K562 (cell line): ENCODE results near the gene VWA8. TPM values are rescaled to one million over a fixed set of nuclear protein-coding genes. Genes with fewer than 3 reads are reported as not detected.

Source experiments
- ATAC-seq: fragments of 200-7000 bp; cut with Tn5 transposase; 3 replicates; pipeline ENCODE4 v1.9.1; 2020; ENCODE audit warnings: moderate library complexity
- BruUV-seq: library from RNA; stranded (reverse); fragments of 400-500 nt; replicated peaks from 2 replicates; lab custom pipeline; 2021; lab: Mats Ljungman, UMichigan
- CTCF ChIA-PET: fragments of 300-600 bp; formaldehyde crosslinking; extraction: SDS; loops from one replicate; lab custom pipeline; 2021; ENCODE audit warnings: low intra/inter-chr PET ratio; lab: Yijun Ruan, JAX
- POLR2A ChIA-PET: fragments of 300-600, 350-650 bp; sonication (Branson Sonifier 250); formaldehyde crosslinking; extraction: SDS; loops from one replicate; lab custom pipeline; 2021; ENCODE audit warnings: antibody characterized with exemption, inconsistent platforms; lab: Yijun Ruan, JAX
- DNase-seq, 4 experiments: peaks; one replicate each; pipeline versions ENCODE4 v3.0.0 to v3.0.0-alpha.2; 2011 to 2018; ENCODE audit warnings: low spot score in 3 of 4, mixed read lengths in 3 of 4; ENCODE audit errors: extremely low read depth in 1 of 4
- FAIRE-seq: peaks from 2 replicates; lab custom pipeline; 2011; peaks lifted over from hg19 to GRCh38; lab: Jason Lieb, UNC
- H2AFZ ChIP-seq: 2 replicates; pipeline ENCODE4 v1.6.0; 2011; ENCODE audit warnings: low read depth, low read length, control low read depth, inconsistent platforms
- H3K27ac ChIP-seq: fragments of 200-600 bp; 3 replicates; pipeline ENCODE4 v1.8.0; 2011; ENCODE audit warnings: low read depth, mild to moderate bottlenecking, control low read depth, inconsistent platforms, low read length, moderate library complexity, mixed read lengths; ENCODE audit errors: extremely low read depth
- H3K27me3 ChIP-seq, 2 experiments: fragments of 300-600 bp in 1 of 2; 2 replicates in 1 of 2; 3 replicates in 1 of 2; pipeline versions ENCODE4 v1.6.0 to v1.8.0; 2011; ENCODE audit warnings: inconsistent platforms in 2 of 2, low read length in 2 of 2, mild to moderate bottlenecking in 1 of 2, mixed read lengths in 1 of 2, moderate library complexity in 1 of 2; ENCODE audit not compliant: control insufficient read depth in 2 of 2, insufficient read depth in 2 of 2
- H3K36me3 ChIP-seq: fragments of 300-600 bp; 3 replicates; pipeline ENCODE4 v1.8.0; 2011; ENCODE audit warnings: mild to moderate bottlenecking, low read length, inconsistent platforms; ENCODE audit not compliant: control insufficient read depth, insufficient read depth
- H3K4me1 ChIP-seq, 2 experiments: fragments of 200-600 bp in 1 of 2; replicated peaks in 1 of 2; 2 replicates in 1 of 2; 3 replicates in 1 of 2; pipeline versions ENCODE4 v1.5.1 to v1.8.0; 2011; ENCODE audit warnings: inconsistent platforms in 2 of 2, low read length in 2 of 2, mild to moderate bottlenecking in 1 of 2, mixed read lengths in 1 of 2, moderate library complexity in 1 of 2; ENCODE audit not compliant: control insufficient read depth in 2 of 2, insufficient read depth in 2 of 2
- H3K4me2 ChIP-seq: 2 replicates; pipeline ENCODE4 v1.6.1; 2011; ENCODE audit warnings: low read length, control low read depth, inconsistent platforms, mixed read lengths; ENCODE audit not compliant: insufficient read depth
- H3K4me3 ChIP-seq: fragments of 200-600 bp; sonication (generic), shearing (Covaris generic); 2 replicates; pipeline ENCODE4 v1.5.1; 2016; ENCODE audit warnings: control low read depth, inconsistent platforms
- H3K79me2 ChIP-seq: fragments of 200-600 bp; 3 replicates; pipeline ENCODE4 v1.8.0; 2011; ENCODE audit warnings: low read length, inconsistent platforms; ENCODE audit not compliant: control insufficient read depth, insufficient read depth
- H3K9ac ChIP-seq, 2 experiments: 2 replicates each; pipeline versions ENCODE4 v1.6.0 to v1.6.1; 2011; ENCODE audit warnings: low read depth in 2 of 2, low read length in 2 of 2, control low read depth in 1 of 2, inconsistent platforms in 1 of 2, mild to moderate bottlenecking in 1 of 2, mixed read lengths in 1 of 2; ENCODE audit not compliant: insufficient read depth in 1 of 2
- H3K9me1 ChIP-seq: one replicate; pipeline ENCODE4 v1.6.0; 2011; ENCODE audit warnings: inconsistent platforms, mild to moderate bottlenecking, low read length, moderate library complexity; ENCODE audit not compliant: control insufficient read depth, insufficient read depth
- H3K9me3 ChIP-seq: replicated peaks from 2 replicates; pipeline ENCODE4 v1.5.1; 2011; ENCODE audit warnings: low read depth, low read length, inconsistent platforms; ENCODE audit not compliant: control insufficient read depth, insufficient read depth
- H4K20me1 ChIP-seq: replicated peaks from 2 replicates; pipeline ENCODE4 v1.6.1; 2011; ENCODE audit warnings: low read length, inconsistent platforms, mixed read lengths; ENCODE audit not compliant: control insufficient read depth, insufficient read depth
- CBX1 ChIP-seq: sonication (generic); IDR thresholded peaks from 2 replicates; pipeline ENCODE4 v1.6.1; 2016; ENCODE audit warnings: antibody characterized with exemption, low read depth, mild to moderate bottlenecking
- DIDO1 ChIP-seq: fragments of 450-650 bp; IDR thresholded peaks from 2 replicates; pipeline ENCODE4 v1.6.1; 2016; ENCODE audit warnings: low read depth, missing biosample characterization, missing genetic modification characterization
- FIP1L1 ChIP-seq: fragments of 200-400 bp; formaldehyde crosslinking; IDR thresholded peaks from 2 replicates; pipeline ENCODE4 v1.6.1; 2018; ENCODE audit warnings: mild to moderate bottlenecking, low read depth, low read length; ENCODE audit not compliant: poor library complexity, severe bottlenecking
- KLF10 ChIP-seq: fragments of 250-450 bp; sonication (Bioruptor Pico); IDR thresholded peaks from 2 replicates; pipeline ENCODE4 v1.6.1; 2021; ENCODE audit warnings: matching md5 sums
- MTA1 ChIP-seq: fragments of 450-650 bp; IDR thresholded peaks from 2 replicates; pipeline ENCODE4 v1.6.1; 2017; ENCODE audit warnings: borderline replicate concordance
- NELFE ChIP-seq: IDR thresholded peaks from 2 replicates; pipeline ENCODE4 v1.6.1; 2011; ENCODE audit warnings: mild to moderate bottlenecking; ENCODE audit not compliant: insufficient read depth, insufficient read length
- SIN3A ChIP-seq, 2 experiments: fragments of 150-350 bp in 1 of 2; IDR thresholded peaks; 2 replicates each; pipeline ENCODE4 v1.6.1; 2011 to 2016; ENCODE audit warnings: borderline replicate concordance in 2 of 2, low read depth in 2 of 2, low read length in 2 of 2, mild to moderate bottlenecking in 2 of 2, moderate library complexity in 2 of 2; ENCODE audit not compliant: control insufficient read depth in 1 of 2
- ZBTB7A ChIP-seq: IDR thresholded peaks from 2 replicates; pipeline ENCODE4 v1.6.1; 2011; ENCODE audit warnings: low read depth, mild to moderate bottlenecking, low read length, moderate library complexity, borderline replicate concordance; ENCODE audit not compliant: control insufficient read depth
- ZNF212 ChIP-seq: fragments of 450-650 bp; formaldehyde crosslinking; IDR thresholded peaks from 2 replicates; pipeline ENCODE4 v1.4.0; 2020; ENCODE audit warnings: mild to moderate bottlenecking
- ZNF584 ChIP-seq: fragments of 200-800 bp; sonication (Bioruptor generic); IDR thresholded peaks from 2 replicates; pipeline ENCODE4 v1.6.1; 2016; ENCODE audit warnings: low read depth, mild to moderate bottlenecking, missing genetic modification characterization, missing compliant biosample characterization
- ZNF707 ChIP-seq: fragments of 250-450 bp; sonication (Bioruptor Pico); conservative IDR thresholded peaks from 2 replicates; pipeline ENCODE4 v1.8.0; 2022; ENCODE audit warnings: inconsistent platforms, mild to moderate bottlenecking, moderate library complexity
- ZNF766 ChIP-seq: fragments of 200-800 bp; sonication (Bioruptor generic); conservative IDR thresholded peaks from 2 replicates; pipeline ENCODE4 v1.6.1; 2016; ENCODE audit warnings: missing genetic modification characterization, missing compliant biosample characterization
- WGBS: fragments of 100-300 bp; shearing (Covaris generic); methylation state at CpG from one replicate; pipeline ENCODE4 v1.1.6; 2016; ENCODE audit warnings: low coverage, mixed read lengths; ENCODE audit not compliant: insufficient coverage; ENCODE audit errors: missing lambda C conversion rate; 5-methylcytosine and 5-hydroxymethylcytosine counted together
- in situ Hi-C: fragments of 300-500 bp; cut with MboI; formaldehyde crosslinking; loops from 4 replicates; pipeline ENCODE4 v1.15.0; 2018; ENCODE audit warnings: inconsistent platforms, mixed read lengths
- intact Hi-C: fragments of 100-400 bp; cut with micrococcal nuclease; formaldehyde crosslinking; loops from 2 replicates; pipeline ENCODE4 v1.14.2; 2022
- polyA plus RNA-seq, 8 experiments: library from polyadenylated mRNA; depleted of rRNA in 4 of 8; stranded (reverse) in 5 of 8; unstranded in 3 of 8; fragments of >200 nt; fragmentation: Nextera tagmentation in 2 of 8; fragmentation: Illumina TruSeq in 1 of 8; extraction: Ambion mirVana in 2 of 8; extraction: Trizol in 1 of 8; gene quantifications; 2 replicates each; pipeline versions ENCODE4 v1.2.1 to v1.2.3, GENCODE V29; 2011 to 2014; ENCODE audit warnings: inconsistent platforms in 1 of 8, missing spikeins in 1 of 8
- total RNA-seq, 7 experiments: library from RNA; depleted of rRNA in 6 of 7; stranded (reverse); fragments of >200 nt in 6 of 7; fragmentation: Illumina TruSeq in 2 of 7; extraction: Trizol in 2 of 7; gene quantifications; 2 replicates each; pipeline versions ENCODE4 v1.2.1 to v1.2.3, GENCODE V29; 2011 to 2021; ENCODE audit warnings: low replicate concordance in 1 of 7
- TF ChIP-seq, protein P1 (sequence below): fragments of 250-450 bp; sonication (Bioruptor Pico); IDR thresholded peaks from 2 replicates; pipeline ENCODE4 v1.5.1; 2021; ENCODE audit warnings: mild to moderate bottlenecking
- TF ChIP-seq, protein P2 (sequence below): fragments of 450-650 bp; IDR thresholded peaks from 2 replicates; pipeline ENCODE4 v1.6.1; 2014; ENCODE audit warnings: low read depth, mild to moderate bottlenecking, moderate library complexity, borderline replicate concordance
- TF ChIP-seq, protein P3 (sequence below): fragments of 150-350 bp; conservative IDR thresholded peaks from 2 replicates; pipeline ENCODE4 v1.6.1; 2014; ENCODE audit warnings: low read length

VWA8 gene
- total and polyA plus RNA-seq, 9 of the 15 experiments (the other 6 are each of a cell fraction or from before 2014, with no cell fraction given), result 2.1 to 18.5 (median 13.3) TPM

DNA sequence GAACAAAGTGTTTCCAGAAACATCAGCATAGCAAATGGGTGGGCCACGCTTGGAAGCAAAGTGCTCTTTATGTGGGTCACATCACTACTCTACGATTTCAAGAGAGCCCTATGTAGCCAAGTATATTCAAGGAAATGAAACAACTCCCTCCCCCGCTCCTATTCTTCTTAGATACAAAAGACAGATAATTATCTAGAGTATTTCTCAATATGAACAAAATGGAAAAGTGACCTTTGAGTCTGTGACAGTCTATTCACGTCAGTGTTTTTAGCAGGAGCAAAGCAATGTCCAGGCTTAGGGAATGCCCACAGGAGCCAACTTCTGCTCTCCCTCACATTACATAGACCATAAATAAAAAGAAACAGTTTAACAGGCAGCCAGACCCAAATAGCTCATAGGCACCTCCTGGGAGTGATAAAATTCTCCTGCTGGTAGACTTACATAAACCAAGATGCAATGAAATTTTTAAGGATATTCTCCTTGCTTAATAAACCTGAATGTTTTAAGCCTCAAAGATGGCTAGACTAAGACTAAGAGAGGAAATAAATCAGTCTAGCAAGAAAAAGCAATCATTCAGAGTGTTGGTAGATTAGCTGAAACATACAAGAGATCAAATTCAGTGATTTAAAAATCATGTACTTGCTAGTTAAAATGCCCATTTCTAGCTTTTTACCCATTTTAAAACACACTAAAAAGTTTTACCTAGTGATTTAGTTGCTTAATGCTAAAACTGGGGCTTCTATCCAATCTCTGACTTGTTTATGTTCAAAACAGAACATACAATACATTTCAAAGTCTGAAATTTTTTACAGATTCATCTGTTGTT is 320.7 kb downstream of the VWA8 start:
- FAIRE-seq, result no peak
- Histone ChIP-seq H3K4me2 (no peak overlapping the region), H4K20me1 (no peaks in the 10 kb centered on the region), H2AFZ (no peak overlapping the region), H3K4me3 (no peak overlapping the region), H3K36me3 (no peaks in the 10 kb centered on the region), H3K79me2 (no peaks in the 10 kb centered on the region), H3K27ac (no peak overlapping the region), H3K27me3 (no peaks in the 10 kb centered on the region), H3K9me3 (no peaks in the 10 kb centered on the region), H3K9ac (no peak overlapping the region), H3K9me1 (no peaks in the 10 kb centered on the region), H3K4me1 (no peaks in the 10 kb centered on the region)
- no TSS peak for BruUV-seq
- POLR2A ChIA-PET, result no interaction called here
- DNase-seq, result no peak
- WGBS, result 52% methylated on average over 3 of the region's 4 CpGs
- CTCF ChIA-PET, result no interaction called here
- intact Hi-C loops, result no loop called here
- in situ Hi-C loops, result no loop called here
- ATAC-seq, result no peak
- no peak for TF ChIP-seq ZNF212 (CRISPR knock-in tag)
- TF ChIP-seq ZNF766 (CRISPR knock-in tag), result no peak
- no peak for TF ChIP-seq SIN3A (IDR thresholded peaks at IDR 0.05; ENCODE audit: borderline replicate concordance in 2 of 2, control insufficient read depth in 1 of 2, low read depth in 2 of 2, low read length in 2 of 2)
- TF ChIP-seq MTA1, result no peak
- TF ChIP-seq, protein P1, sequence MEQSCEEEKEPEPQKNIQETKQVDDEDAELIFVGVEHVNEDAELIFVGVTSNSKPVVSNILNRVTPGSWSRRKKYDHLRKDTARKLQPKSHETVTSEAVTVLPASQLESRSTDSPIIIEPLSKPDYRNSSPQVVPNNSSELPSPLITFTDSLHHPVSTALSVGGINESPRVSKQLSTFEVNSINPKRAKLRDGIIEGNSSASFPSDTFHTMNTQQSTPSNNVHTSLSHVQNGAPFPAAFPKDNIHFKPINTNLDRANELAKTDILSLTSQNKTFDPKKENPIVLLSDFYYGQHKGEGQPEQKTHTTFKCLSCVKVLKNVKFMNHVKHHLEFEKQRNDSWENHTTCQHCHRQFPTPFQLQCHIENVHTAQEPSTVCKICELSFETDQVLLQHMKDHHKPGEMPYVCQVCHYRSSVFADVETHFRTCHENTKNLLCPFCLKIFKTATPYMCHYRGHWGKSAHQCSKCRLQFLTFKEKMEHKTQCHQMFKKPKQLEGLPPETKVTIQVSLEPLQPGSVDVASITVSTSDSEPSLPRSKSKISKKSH (CRISPR knock-in tag), result no peak
- TF ChIP-seq ZNF584 (CRISPR knock-in tag), result no peak
- TF ChIP-seq KLF10 (CRISPR knock-in tag), result no peak
- TF ChIP-seq CBX1, result no peak
- no peak for TF ChIP-seq ZBTB7A
- no peak for TF ChIP-seq NELFE
- TF ChIP-seq, protein P2, sequence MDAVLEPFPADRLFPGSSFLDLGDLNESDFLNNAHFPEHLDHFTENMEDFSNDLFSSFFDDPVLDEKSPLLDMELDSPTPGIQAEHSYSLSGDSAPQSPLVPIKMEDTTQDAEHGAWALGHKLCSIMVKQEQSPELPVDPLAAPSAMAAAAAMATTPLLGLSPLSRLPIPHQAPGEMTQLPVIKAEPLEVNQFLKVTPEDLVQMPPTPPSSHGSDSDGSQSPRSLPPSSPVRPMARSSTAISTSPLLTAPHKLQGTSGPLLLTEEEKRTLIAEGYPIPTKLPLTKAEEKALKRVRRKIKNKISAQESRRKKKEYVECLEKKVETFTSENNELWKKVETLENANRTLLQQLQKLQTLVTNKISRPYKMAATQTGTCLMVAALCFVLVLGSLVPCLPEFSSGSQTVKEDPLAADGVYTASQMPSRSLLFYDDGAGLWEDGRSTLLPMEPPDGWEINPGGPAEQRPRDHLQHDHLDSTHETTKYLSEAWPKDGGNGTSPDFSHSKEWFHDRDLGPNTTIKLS, result no peak
- TF ChIP-seq ZNF707 (CRISPR knock-in tag), result no peak
- TF ChIP-seq, protein P3, sequence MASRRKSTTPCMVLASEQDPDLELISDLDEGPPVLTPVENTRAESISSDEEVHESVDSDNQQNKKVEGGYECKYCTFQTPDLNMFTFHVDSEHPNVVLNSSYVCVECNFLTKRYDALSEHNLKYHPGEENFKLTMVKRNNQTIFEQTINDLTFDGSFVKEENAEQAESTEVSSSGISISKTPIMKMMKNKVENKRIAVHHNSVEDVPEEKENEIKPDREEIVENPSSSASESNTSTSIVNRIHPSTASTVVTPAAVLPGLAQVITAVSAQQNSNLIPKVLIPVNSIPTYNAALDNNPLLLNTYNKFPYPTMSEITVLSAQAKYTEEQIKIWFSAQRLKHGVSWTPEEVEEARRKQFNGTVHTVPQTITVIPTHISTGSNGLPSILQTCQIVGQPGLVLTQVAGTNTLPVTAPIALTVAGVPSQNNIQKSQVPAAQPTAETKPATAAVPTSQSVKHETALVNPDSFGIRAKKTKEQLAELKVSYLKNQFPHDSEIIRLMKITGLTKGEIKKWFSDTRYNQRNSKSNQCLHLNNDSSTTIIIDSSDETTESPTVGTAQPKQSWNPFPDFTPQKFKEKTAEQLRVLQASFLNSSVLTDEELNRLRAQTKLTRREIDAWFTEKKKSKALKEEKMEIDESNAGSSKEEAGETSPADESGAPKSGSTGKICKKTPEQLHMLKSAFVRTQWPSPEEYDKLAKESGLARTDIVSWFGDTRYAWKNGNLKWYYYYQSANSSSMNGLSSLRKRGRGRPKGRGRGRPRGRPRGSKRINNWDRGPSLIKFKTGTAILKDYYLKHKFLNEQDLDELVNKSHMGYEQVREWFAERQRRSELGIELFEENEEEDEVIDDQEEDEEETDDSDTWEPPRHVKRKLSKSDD, result no peak
- TF ChIP-seq FIP1L1, result no peak
- TF ChIP-seq DIDO1, result no peak
